ENCODE data around the gene TOP3A.
A peak's percentile ranks its signal among the peaks of the same experiment; 100 is the strongest.
"Not testable (repeated sequence)": the region's sequence is repeated elsewhere in the genome, so short reads cannot be mapped to it uniquely, and the experiment has no call there.

The TOP3A gene

GRCh38 chr17:18324140-18325050, 9.6 kb upstream of the TOP3A start:
- no peak for DNase-seq

- no peak for DNase-seq
Observed at GRCh38 chr17:18323507-18324139, 8.8 kb upstream of the TOP3A start.

- no peak for DNase-seq
Observed at GRCh38 chr17:18323007-18323406, 8.2 kb upstream of the TOP3A start.

- DNase-seq = no peak
Observed at GRCh38 chr17:18322522-18322921, 7.7 kb upstream of the TOP3A start.

- DNase-seq = no peak
Observed at GRCh38 chr17:18321309-18321708, 6.5 kb upstream of the TOP3A start.

- no peak for DNase-seq
Observed at GRCh38 chr17:18320301-18320700, 5.5 kb upstream of the TOP3A start.

GRCh38 chr17:18319604-18320256, 4.9 kb upstream of the TOP3A start:
- peak; percentile 13 to 46 for DNase-seq

- no peak for DNase-seq
Observed at GRCh38 chr17:18318771-18319450, 4.1 kb upstream of the TOP3A start.

- no peak for DNase-seq
Observed at GRCh38 chr17:18318117-18318516, 3.3 kb upstream of the TOP3A start.

GRCh38 chr17:18315961-18316360, 1.2 kb upstream of the TOP3A start:
- no peak for DNase-seq

- DNase-seq = peak; percentile 34 to 35
Observed at GRCh38 chr17:18315562-18315922, 748 bp upstream of the TOP3A start.

GRCh38 chr17:18314059-18314730, 599 bp downstream of the TOP3A start:
- no peak for DNase-seq

- no peak for DNase-seq
Observed at GRCh38 chr17:18309202-18309601, 5.6 kb downstream of the TOP3A start.

- not testable (repeated sequence) for DNase-seq
Observed at GRCh38 chr17:18303206-18303605, 11.6 kb downstream of the TOP3A start.

GRCh38 chr17:18300725-18301480, 13.9 kb downstream of the TOP3A start:
- DNase-seq = no peak

GRCh38 chr17:18298061-18298460, 16.7 kb downstream of the TOP3A start:
- not testable (repeated sequence) for DNase-seq

GRCh38 chr17:18291718-18292540, 22.9 kb downstream of the TOP3A start:
- no peak for DNase-seq

GRCh38 chr17:18285296-18285695, 29.5 kb downstream of the TOP3A start:
- no peak for DNase-seq

- no peak for DNase-seq
Observed at GRCh38 chr17:18281788-18282187, 33.0 kb downstream of the TOP3A start.

- DNase-seq = no peak
Observed at GRCh38 chr17:18280766-18281371, 33.9 kb downstream of the TOP3A start.

Measured in AML-193 (cell line).